IMR-90 (cell line): ENCODE results near the gene ITPR2. TPM values are rescaled to one million over a fixed set of nuclear protein-coding genes. Genes with fewer than 3 reads are reported as not detected.

ENCODE experiments used
- ATAC-seq: fragments of 200-7000 bp; cut with Tn5 transposase; 2 replicates; pipeline ENCODE4 v1.9.1; 2020; ENCODE audit warnings: low read depth, mild to moderate bottlenecking, moderate library complexity
- BruUV-seq: library from RNA; stranded (reverse); fragments of 400-500 nt; replicated peaks from 2 replicates; lab custom pipeline; 2021; lab: Mats Ljungman, UMichigan
- CTCF ChIA-PET: fragments of 300-600 bp; formaldehyde crosslinking; extraction: SDS; loops from one replicate; lab custom pipeline; 2021; ENCODE audit warnings: antibody characterized with exemption; lab: Yijun Ruan, JAX
- POLR2A ChIA-PET: fragments of 300-600 bp; sonication (Branson Sonifier 250); formaldehyde crosslinking; loops from one replicate; lab custom pipeline; 2022; ENCODE audit warnings: antibody characterized with exemption; ENCODE audit not compliant: unreplicated experiment; lab: Charles Lee
- DNase-seq: peaks from one replicate; pipeline ENCODE4 v3.0.0; 2013
- H2AFZ ChIP-seq: replicated peaks from 2 replicates; pipeline ENCODE3; 2013; ENCODE audit warnings: low read length, mild to moderate bottlenecking; ENCODE audit not compliant: poor library complexity
- H2AK5ac ChIP-seq: 2 replicates; pipeline ENCODE4 v1.6.1; 2013; ENCODE audit warnings: low read depth, low read length, inconsistent platforms
- H2AK9ac ChIP-seq: replicated peaks from 2 replicates; pipeline ENCODE3; 2013; ENCODE audit warnings: mild to moderate bottlenecking, low read depth, low read length, moderate library complexity; ENCODE audit not compliant: poor library complexity
- H2BK120ac ChIP-seq: 2 replicates; pipeline ENCODE4 v1.6.1; 2013; ENCODE audit warnings: low read depth, low read length, inconsistent platforms
- H2BK15ac ChIP-seq: 3 replicates; pipeline ENCODE4 v1.6.1; 2013; ENCODE audit warnings: low read depth, low read length, inconsistent platforms
- H2BK20ac ChIP-seq: 2 replicates; pipeline ENCODE4 v1.6.1; 2013; ENCODE audit warnings: low read depth, mild to moderate bottlenecking, inconsistent platforms, low read length, moderate library complexity
- H2BK5ac ChIP-seq: 2 replicates; pipeline ENCODE4 v1.6.1; 2013; ENCODE audit warnings: mild to moderate bottlenecking, low read depth, low read length, inconsistent platforms; ENCODE audit not compliant: poor library complexity, severe bottlenecking
- H3K14ac ChIP-seq: replicated peaks from 2 replicates; pipeline ENCODE4 v1.6.1; 2013; ENCODE audit warnings: low read depth, low read length, inconsistent platforms
- H3K18ac ChIP-seq: 2 replicates; pipeline ENCODE4 v1.6.1; 2013; ENCODE audit warnings: low read depth, low read length, control low read depth
- H3K23ac ChIP-seq: 2 replicates; pipeline ENCODE4 v1.6.1; 2013; ENCODE audit warnings: low read depth, low read length, inconsistent platforms
- H3K27ac ChIP-seq: 2 replicates; pipeline ENCODE4 v1.5.1; 2013; ENCODE audit warnings: mild to moderate bottlenecking, control low read depth, low read length; ENCODE audit not compliant: insufficient read depth
- H3K27me3 ChIP-seq: 2 replicates; pipeline ENCODE4 v1.6.1; 2013; ENCODE audit warnings: low read length; ENCODE audit not compliant: control insufficient read depth, insufficient read depth
- H3K36me3 ChIP-seq: 2 replicates; pipeline ENCODE4 v1.6.1; 2013; ENCODE audit warnings: low read length, mixed read lengths; ENCODE audit not compliant: control insufficient read depth, insufficient read depth
- H3K4ac ChIP-seq: 2 replicates; pipeline ENCODE4 v1.6.1; 2013; ENCODE audit warnings: low read depth, low read length, inconsistent platforms
- H3K4me1 ChIP-seq: 2 replicates; pipeline ENCODE4 v1.6.1; 2013; ENCODE audit warnings: low read length, mixed read lengths; ENCODE audit not compliant: control insufficient read depth, insufficient read depth
- H3K4me2 ChIP-seq: 2 replicates; pipeline ENCODE4 v1.6.1; 2013; ENCODE audit warnings: low read depth, mild to moderate bottlenecking, control low read depth, low read length, moderate library complexity
- H3K4me3 ChIP-seq: 2 replicates; pipeline ENCODE4 v1.5.1; 2013; ENCODE audit warnings: low read depth, mild to moderate bottlenecking, control low read depth, low read length, moderate library complexity; ENCODE audit not compliant: insufficient read depth
- H3K56ac ChIP-seq: 2 replicates; pipeline ENCODE4 v1.6.1; 2013; ENCODE audit warnings: low read length, inconsistent platforms; ENCODE audit not compliant: insufficient read depth; ENCODE audit errors: extremely low read depth
- H3K79me1 ChIP-seq, 2 experiments: 2 replicates each; pipeline ENCODE4 v1.6.1; 2013; ENCODE audit warnings: low read length in 2 of 2, inconsistent platforms in 1 of 2, low read depth in 1 of 2
- H3K9ac ChIP-seq: 2 replicates; pipeline ENCODE4 v1.6.1; 2013; ENCODE audit warnings: low read depth, low read length, control low read depth
- H3K9me1 ChIP-seq: 2 replicates; pipeline ENCODE4 v1.6.1; 2013; ENCODE audit warnings: low read length, inconsistent platforms; ENCODE audit not compliant: insufficient read depth
- H3K9me3 ChIP-seq: 2 replicates; pipeline ENCODE4 v1.6.1; 2013; ENCODE audit warnings: low read length; ENCODE audit not compliant: control insufficient read depth, insufficient read depth
- H4K20me1 ChIP-seq: 2 replicates; pipeline ENCODE4 v1.6.1; 2013; ENCODE audit warnings: low read length, inconsistent platforms; ENCODE audit not compliant: insufficient read depth
- H4K5ac ChIP-seq: 2 replicates; pipeline ENCODE4 v1.6.1; 2013; ENCODE audit warnings: mild to moderate bottlenecking, low read depth, low read length, control low read depth
- H4K8ac ChIP-seq, 2 experiments: 2 replicates each; pipeline ENCODE4 v1.6.1; 2013; ENCODE audit warnings: low read depth in 2 of 2, low read length in 2 of 2, control low read depth in 1 of 2, inconsistent platforms in 1 of 2
- H4K91ac ChIP-seq: 2 replicates; pipeline ENCODE4 v1.6.1; 2013; ENCODE audit warnings: low read depth, low read length, inconsistent platforms; ENCODE audit not compliant: insufficient read depth
- BHLHE40 ChIP-seq: fragments of 150-350 bp; IDR thresholded peaks from 2 replicates; pipeline ENCODE4 v1.6.1; 2016; ENCODE audit warnings: mild to moderate bottlenecking, low read depth, low read length
- CEBPB ChIP-seq: IDR thresholded peaks from 2 replicates; pipeline ENCODE4 v1.6.1; 2012; ENCODE audit warnings: low read depth, low read length, improper control_type of control experiment
- ELK1 ChIP-seq: fragments of 150-350 bp; IDR thresholded peaks from 2 replicates; pipeline ENCODE4 v1.6.1; 2016; ENCODE audit warnings: low read depth, mild to moderate bottlenecking, low read length, moderate library complexity, borderline replicate concordance
- FOS ChIP-seq: fragments of 150-350 bp; IDR thresholded peaks from 2 replicates; pipeline ENCODE4 v1.6.1; 2016; ENCODE audit warnings: low read depth, low read length
- MAFK ChIP-seq: IDR thresholded peaks from 2 replicates; pipeline ENCODE4 v1.6.1; 2012; ENCODE audit warnings: low read depth, low read length, improper control_type of control experiment
- MAZ ChIP-seq: IDR thresholded peaks from 2 replicates; pipeline ENCODE4 v1.6.1; 2012; ENCODE audit warnings: low read depth, mild to moderate bottlenecking, low read length, improper control_type of control experiment, moderate library complexity, borderline replicate concordance
- MXI1 ChIP-seq: IDR thresholded peaks from 2 replicates; pipeline ENCODE4 v1.6.1; 2012; ENCODE audit warnings: low read depth, mild to moderate bottlenecking, low read length, moderate library complexity, borderline replicate concordance
- POLR2A ChIP-seq: IDR thresholded peaks from 2 replicates; pipeline ENCODE4 v1.6.1; 2012; ENCODE audit warnings: mild to moderate bottlenecking, low read depth, low read length
- RAD21 ChIP-seq: IDR thresholded peaks from 2 replicates; pipeline ENCODE4 v1.6.1; 2012; ENCODE audit warnings: low read length, improper control_type of control experiment
- RCOR1 ChIP-seq: IDR thresholded peaks from 2 replicates; pipeline ENCODE4 v1.6.1; 2012; ENCODE audit warnings: mild to moderate bottlenecking, low read length, improper control_type of control experiment; ENCODE audit not compliant: insufficient replicate concordance
- SMC3 ChIP-seq: fragments of 150-350 bp; IDR thresholded peaks from 2 replicates; pipeline ENCODE4 v1.6.1; 2016; ENCODE audit warnings: low read depth, mild to moderate bottlenecking, antibody characterized with exemption, low read length, moderate library complexity
- WGBS, 2 experiments: methylation state at CpG; one replicate each; pipeline versions ENCODE4 v1.1.5 to v1.1.7; 2013; ENCODE audit warnings: missing lambda C conversion rate in 2 of 2; ENCODE audit not compliant: insufficient read length in 1 of 2; ENCODE audit errors: extremely low coverage in 2 of 2; 5-methylcytosine and 5-hydroxymethylcytosine counted together
- dilution Hi-C: fragments of 300-500 bp; cut with HindIII; formaldehyde crosslinking; loops from one replicate; pipeline ENCODE4 v1.14.3; 2018; ENCODE audit warnings: low sequenced_read_pairs; ENCODE audit not compliant: unreplicated experiment
- in situ Hi-C: fragments of 300-500 bp; cut with MboI; formaldehyde crosslinking; loops from 3 replicates; pipeline ENCODE4 v1.14.3; 2019; ENCODE audit warnings: low sequenced_read_pairs, inconsistent platforms, mixed read lengths
- intact Hi-C: fragments of 100-400 bp; cut with micrococcal nuclease; formaldehyde crosslinking; loops from 2 replicates; pipeline ENCODE4 v1.10.0; 2022
- polyA plus RNA-seq, 3 experiments: library from polyadenylated mRNA; depleted of rRNA; stranded (reverse); fragments of >200 nt; gene quantifications; 2 replicates each; pipeline ENCODE4 v1.2.3, GENCODE V29; 2012; ENCODE audit warnings: low replicate concordance in 1 of 3
- total RNA-seq: library from RNA; depleted of rRNA; stranded (reverse); fragments of >200 nt; gene quantifications from 2 replicates; pipeline ENCODE4 v1.2.3, GENCODE V29; 2012
- TF ChIP-seq, protein P1 (sequence below): conservative IDR thresholded peaks from 2 replicates; pipeline ENCODE4 v1.5.1; 2012; ENCODE audit warnings: mild to moderate bottlenecking, low read depth, low read length, improper control_type of control experiment

ITPR2 gene
- total and polyA plus RNA-seq, 2 of the 4 experiments (the other 2 are of a cell fraction): 1.2 to 9.0 TPM

DNA sequence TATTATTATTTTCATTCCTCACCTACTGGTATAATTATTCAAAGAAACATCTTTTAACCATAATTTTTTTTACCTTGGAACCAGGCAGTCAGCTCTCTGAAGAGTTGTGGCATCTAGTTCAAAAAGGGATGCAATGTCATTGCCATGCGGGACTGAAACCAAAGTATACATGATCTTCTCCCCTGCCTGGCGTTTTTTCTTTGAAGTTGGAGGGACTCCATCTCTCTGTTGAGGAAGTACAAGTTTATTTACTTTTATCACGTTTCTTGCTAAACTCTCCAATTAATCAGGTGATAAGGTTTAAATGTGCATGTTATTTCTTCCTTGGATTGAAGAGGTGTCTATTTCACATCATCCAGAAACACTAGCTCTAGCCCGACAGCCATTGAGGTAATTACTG lies 146.6 kb downstream of the ITPR2 start:
- CTCF ChIA-PET: no interaction called here
- Histone ChIP-seq H3K56ac (no peak overlapping the region), H3K9me1 (0 out of 2 replicates have a peak, but pooled peaks cover 3% of the 10 kb centered on the region), H3K18ac (no peak overlapping the region), H3K14ac (peak overlapping the region; percentile 72), H2BK5ac (no peak overlapping the region), H3K9me3 (peaks cover 6% of the 10 kb centered on the region; the same call in 1 of the 2 replicates), H2BK20ac (no peak overlapping the region), H2AFZ (no peak overlapping the region), H3K23ac (no peak overlapping the region), H3K27me3 (no peaks in the 10 kb centered on the region), H3K4me3 (no peak overlapping the region), H2AK5ac (peak overlapping the region; percentile 18; the same call in 1 of the 2 replicates), H3K4me2 (no peak overlapping the region), H2BK15ac (no peak overlapping the region; the same call in 2 of the 3 replicates), H3K4ac (peak overlapping the region; percentile 27; the same call in 1 of the 2 replicates), H3K27ac (no peak overlapping the region), H3K4me1 (0 out of 2 replicates have a peak, but pooled peaks cover 2% of the 10 kb centered on the region), H2BK120ac (no peak overlapping the region), H4K5ac (no peak overlapping the region), H3K9ac (no peak overlapping the region), H3K79me1 (no peaks in the 10 kb centered on the region), H2AK9ac (no peak overlapping the region), H4K8ac (no peak overlapping the region), H4K20me1 (no peaks in the 10 kb centered on the region), H4K91ac (no peak overlapping the region), H3K36me3 (no peaks in the 10 kb centered on the region)
- no TSS peak for BruUV-seq
- dilution Hi-C loops: no loop called here
- WGBS, 2 experiments: no CpG with 5 or more reads among the region's 4 CpGs
- DNase-seq (no peak), ATAC-seq (no peak)
- in situ Hi-C loops: no loop called here
- intact Hi-C loops: no loop called here
- TF ChIP-seq POLR2A (no peak), MAZ (no peak), ELK1 (no peak), CEBPB (no peak), SMC3 (no peak), BHLHE40 (no peak), MXI1 (no peak), MAFK (no peak), RCOR1 (no peak), FOS (no peak), RAD21 (no peak)
- TF ChIP-seq, protein P1, sequence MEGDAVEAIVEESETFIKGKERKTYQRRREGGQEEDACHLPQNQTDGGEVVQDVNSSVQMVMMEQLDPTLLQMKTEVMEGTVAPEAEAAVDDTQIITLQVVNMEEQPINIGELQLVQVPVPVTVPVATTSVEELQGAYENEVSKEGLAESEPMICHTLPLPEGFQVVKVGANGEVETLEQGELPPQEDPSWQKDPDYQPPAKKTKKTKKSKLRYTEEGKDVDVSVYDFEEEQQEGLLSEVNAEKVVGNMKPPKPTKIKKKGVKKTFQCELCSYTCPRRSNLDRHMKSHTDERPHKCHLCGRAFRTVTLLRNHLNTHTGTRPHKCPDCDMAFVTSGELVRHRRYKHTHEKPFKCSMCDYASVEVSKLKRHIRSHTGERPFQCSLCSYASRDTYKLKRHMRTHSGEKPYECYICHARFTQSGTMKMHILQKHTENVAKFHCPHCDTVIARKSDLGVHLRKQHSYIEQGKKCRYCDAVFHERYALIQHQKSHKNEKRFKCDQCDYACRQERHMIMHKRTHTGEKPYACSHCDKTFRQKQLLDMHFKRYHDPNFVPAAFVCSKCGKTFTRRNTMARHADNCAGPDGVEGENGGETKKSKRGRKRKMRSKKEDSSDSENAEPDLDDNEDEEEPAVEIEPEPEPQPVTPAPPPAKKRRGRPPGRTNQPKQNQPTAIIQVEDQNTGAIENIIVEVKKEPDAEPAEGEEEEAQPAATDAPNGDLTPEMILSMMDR: no peak
- POLR2A ChIA-PET: no interaction called here
